OCI-LY1 (cell line): Measurements from ENCODE around the gene OTOF.

Experiments used
- H2AFZ ChIP-seq: fragments of 200-600 bp; sonication (generic), shearing (Covaris generic); 2 replicates; pipeline ENCODE4 v1.6.0; 2014; ENCODE audit warnings: antibody characterized with exemption, mild to moderate bottlenecking, low read length
- H3F3A ChIP-seq: fragments of 200-600 bp; sonication (generic), shearing (Covaris generic); 2 replicates; pipeline ENCODE4 v1.6.0; 2014; ENCODE audit warnings: mild to moderate bottlenecking, antibody characterized with exemption, low read length, moderate library complexity; ENCODE audit not compliant: insufficient read depth
- H3K27ac ChIP-seq: fragments of 200-600 bp; sonication (generic); 2 replicates; pipeline ENCODE4 v1.5.1; 2014; ENCODE audit warnings: low read length, mixed run types, mild to moderate bottlenecking, low read depth; ENCODE audit not compliant: poor library complexity, severe bottlenecking
- H3K27me3 ChIP-seq: fragments of 200-600 bp; sonication (generic); 2 replicates; pipeline ENCODE4 v1.6.0; 2014; ENCODE audit warnings: antibody characterized with exemption, mild to moderate bottlenecking, low read length, moderate library complexity; ENCODE audit not compliant: insufficient read depth
- H3K36me3 ChIP-seq: fragments of 200-600 bp; sonication (generic); 2 replicates; pipeline ENCODE4 v1.6.1; 2014; ENCODE audit warnings: mild to moderate bottlenecking, antibody characterized with exemption, low read length, moderate library complexity, mixed read lengths; ENCODE audit not compliant: insufficient read depth
- H3K4me1 ChIP-seq: fragments of 200-600 bp; sonication (generic); 2 replicates; pipeline ENCODE4 v1.5.1; 2014; ENCODE audit warnings: mild to moderate bottlenecking, low read length, moderate library complexity; ENCODE audit not compliant: insufficient read depth, severe bottlenecking
- H3K4me2 ChIP-seq: fragments of 200-600 bp; sonication (generic), shearing (Covaris generic); 2 replicates; pipeline ENCODE4 v1.6.1; 2014; ENCODE audit warnings: low read length
- H3K4me3 ChIP-seq: fragments of 200-600 bp; sonication (generic); 2 replicates; pipeline ENCODE4 v1.5.1; 2014; ENCODE audit warnings: low read length, low read depth, mild to moderate bottlenecking, mixed read lengths; ENCODE audit not compliant: poor library complexity, severe bottlenecking
- H3K79me2 ChIP-seq: fragments of 200-600 bp; shearing (Covaris generic); 2 replicates; pipeline ENCODE4 v1.6.1; 2016; ENCODE audit warnings: mixed run types, low read length, mixed read lengths; ENCODE audit not compliant: insufficient read depth
- H3K9ac ChIP-seq: fragments of 200-600 bp; sonication (generic), shearing (Covaris generic); 2 replicates; pipeline ENCODE4 v1.6.1; 2014; ENCODE audit warnings: mild to moderate bottlenecking, low read length, mixed read lengths
- H3K9me2 ChIP-seq: fragments of 200-600 bp; sonication (generic), shearing (Covaris generic); 2 replicates; pipeline ENCODE4 v1.6.1; 2014; ENCODE audit warnings: low read depth, mild to moderate bottlenecking, low read length, mixed read lengths
- H3K9me3 ChIP-seq: fragments of 200-600 bp; shearing (Covaris generic); 2 replicates; pipeline ENCODE4 v1.6.1; 2014; ENCODE audit warnings: low read length, mixed read lengths
- H4K20me1 ChIP-seq: fragments of 200-600 bp; sonication (generic), shearing (Covaris generic); 2 replicates; pipeline ENCODE4 v1.6.0; 2016; ENCODE audit warnings: mild to moderate bottlenecking, low read length; ENCODE audit not compliant: insufficient read depth
- EZH2 ChIP-seq: fragments of 200-600 bp; sonication (generic), shearing (Covaris generic); IDR thresholded peaks from 2 replicates; pipeline ENCODE4 v1.8.0; 2017; ENCODE audit warnings: borderline replicate concordance, mixed run types, mild to moderate bottlenecking, antibody characterized with exemption, low read length, moderate library complexity, mixed read lengths
- TF ChIP-seq, protein P1 (sequence below): fragments of 200-600 bp; sonication (generic), shearing (Covaris generic); IDR thresholded peaks from 2 replicates; pipeline ENCODE4 v1.5.1; 2017; ENCODE audit warnings: mild to moderate bottlenecking, antibody characterized with exemption, low read length, moderate library complexity, mixed read lengths

Gene OTOF

GRCh38 chr2:26482211-26483026 is 4.5 kb upstream of the OTOF start:
- no peak overlapping the region for H2AFZ ChIP-seq
- H3K27me3 ChIP-seq, result no peaks in the 10 kb centered on the region
- no peak overlapping the region for H3K4me2 ChIP-seq
- no peak overlapping the region for H3K9ac ChIP-seq
- TF ChIP-seq, protein P1, sequence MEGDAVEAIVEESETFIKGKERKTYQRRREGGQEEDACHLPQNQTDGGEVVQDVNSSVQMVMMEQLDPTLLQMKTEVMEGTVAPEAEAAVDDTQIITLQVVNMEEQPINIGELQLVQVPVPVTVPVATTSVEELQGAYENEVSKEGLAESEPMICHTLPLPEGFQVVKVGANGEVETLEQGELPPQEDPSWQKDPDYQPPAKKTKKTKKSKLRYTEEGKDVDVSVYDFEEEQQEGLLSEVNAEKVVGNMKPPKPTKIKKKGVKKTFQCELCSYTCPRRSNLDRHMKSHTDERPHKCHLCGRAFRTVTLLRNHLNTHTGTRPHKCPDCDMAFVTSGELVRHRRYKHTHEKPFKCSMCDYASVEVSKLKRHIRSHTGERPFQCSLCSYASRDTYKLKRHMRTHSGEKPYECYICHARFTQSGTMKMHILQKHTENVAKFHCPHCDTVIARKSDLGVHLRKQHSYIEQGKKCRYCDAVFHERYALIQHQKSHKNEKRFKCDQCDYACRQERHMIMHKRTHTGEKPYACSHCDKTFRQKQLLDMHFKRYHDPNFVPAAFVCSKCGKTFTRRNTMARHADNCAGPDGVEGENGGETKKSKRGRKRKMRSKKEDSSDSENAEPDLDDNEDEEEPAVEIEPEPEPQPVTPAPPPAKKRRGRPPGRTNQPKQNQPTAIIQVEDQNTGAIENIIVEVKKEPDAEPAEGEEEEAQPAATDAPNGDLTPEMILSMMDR, result no peak
- no peak for TF ChIP-seq EZH2
- no peaks in the 10 kb centered on the region for H3F3A ChIP-seq
- H4K20me1 ChIP-seq, result no peaks in the 10 kb centered on the region
- no peaks in the 10 kb centered on the region for H3K79me2 ChIP-seq
- H3K4me1 ChIP-seq, result no peaks in the 10 kb centered on the region
- no peak overlapping the region for H3K4me3 ChIP-seq
- no peaks in the 10 kb centered on the region for H3K9me2 ChIP-seq
- H3K9me3 ChIP-seq, result no peaks in the 10 kb centered on the region
- H3K36me3 ChIP-seq, result no peaks in the 10 kb centered on the region
- no peak overlapping the region for H3K27ac ChIP-seq

DNA sequence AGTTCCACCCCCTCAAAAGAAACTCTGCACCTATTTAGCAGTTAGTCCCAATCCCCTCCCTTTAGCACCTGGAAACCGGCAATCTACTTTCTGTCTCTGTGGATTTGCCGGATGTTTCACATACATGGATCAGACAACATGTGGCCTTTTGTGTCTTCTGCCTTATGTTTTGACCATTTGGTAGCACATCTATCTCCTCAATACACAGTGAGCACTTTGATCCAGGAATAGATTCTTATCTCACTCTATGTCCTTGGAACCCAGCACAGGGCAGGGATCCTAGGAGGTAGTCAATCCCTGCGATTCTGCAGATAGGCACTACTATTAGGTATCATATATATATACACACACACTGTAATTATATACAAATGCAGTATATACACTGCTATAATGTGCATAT is 3.8 kb upstream of the OTOF start:
- Histone ChIP-seq H3K4me2 (no peak overlapping the region), H3K79me2 (no peaks in the 10 kb centered on the region), H3K27ac (no peak overlapping the region), H3K4me3 (no peak overlapping the region), H3K9me2 (no peaks in the 10 kb centered on the region), H3F3A (no peaks in the 10 kb centered on the region), H3K9me3 (no peaks in the 10 kb centered on the region), H3K4me1 (no peaks in the 10 kb centered on the region), H2AFZ (no peak overlapping the region), H3K27me3 (no peaks in the 10 kb centered on the region), H3K36me3 (no peaks in the 10 kb centered on the region), H3K9ac (no peak overlapping the region), H4K20me1 (no peaks in the 10 kb centered on the region)
- TF ChIP-seq EZH2, result no peak
- TF ChIP-seq, protein P1, result no peak

DNA sequence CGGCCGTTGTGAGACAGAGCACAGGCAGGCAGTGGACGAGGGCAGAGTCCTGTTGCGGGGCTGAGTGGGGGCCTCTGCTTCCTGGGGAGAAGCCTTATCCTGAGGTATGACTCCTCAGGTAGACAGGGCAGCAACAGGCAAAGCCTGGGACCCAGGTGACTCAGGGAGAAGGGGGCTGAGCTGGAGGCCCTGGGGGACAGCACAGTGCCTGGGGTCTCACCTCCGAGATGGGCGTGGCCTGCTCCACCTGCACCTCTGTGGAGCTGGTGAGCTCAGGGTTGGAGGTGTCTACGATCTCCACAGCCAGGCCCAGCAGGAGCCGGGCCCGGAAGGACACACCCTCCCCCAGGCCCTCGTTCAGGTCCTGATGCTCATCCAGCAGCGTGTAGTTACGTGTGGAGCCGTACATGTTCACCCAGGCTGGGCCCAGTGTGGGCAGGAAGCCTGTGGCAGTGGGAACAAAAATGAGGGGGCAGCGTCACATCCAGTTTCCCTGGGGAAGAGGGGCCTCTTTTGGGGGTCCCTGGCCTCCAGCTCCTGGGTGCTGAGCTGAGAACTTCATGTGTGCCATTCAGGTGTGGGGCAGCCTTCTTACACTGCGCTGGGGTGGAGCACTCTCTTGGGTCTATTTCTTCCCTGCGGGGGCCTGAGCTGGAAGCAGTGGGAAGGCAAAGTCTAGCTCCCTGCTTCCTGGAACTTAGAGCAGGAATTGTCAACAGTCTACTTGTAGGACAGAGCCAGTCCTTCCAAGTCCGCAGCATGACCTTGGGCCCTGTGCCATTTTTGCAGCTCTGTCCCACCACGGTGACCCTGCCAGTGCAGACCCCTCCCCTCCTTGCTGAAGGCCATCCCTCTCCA is 2.9 kb upstream of the OTOF start:
- H3K27me3 ChIP-seq, result no peaks in the 10 kb centered on the region
- no peaks in the 10 kb centered on the region for H3K9me2 ChIP-seq
- H2AFZ ChIP-seq, result no peak overlapping the region
- H3K9ac ChIP-seq, result no peak overlapping the region
- H3K4me1 ChIP-seq, result no peaks in the 10 kb centered on the region
- TF ChIP-seq, protein P1, result no peak
- no peak for TF ChIP-seq EZH2
- H3F3A ChIP-seq, result no peaks in the 10 kb centered on the region
- no peak overlapping the region for H3K4me3 ChIP-seq
- no peaks in the 10 kb centered on the region for H3K36me3 ChIP-seq
- H3K4me2 ChIP-seq, result no peak overlapping the region
- no peaks in the 10 kb centered on the region for H4K20me1 ChIP-seq
- H3K27ac ChIP-seq, result no peak overlapping the region
- no peaks in the 10 kb centered on the region for H3K79me2 ChIP-seq
- no peaks in the 10 kb centered on the region for H3K9me3 ChIP-seq
